ENCODE data around the gene TPH2.

The TPH2 gene

GRCh38 chr12:72025524-72025923 lies 86.9 kb downstream of the TPH2 start:
- H3K4me3 ChIP-seq (ENCODE audit: low read depth, low read length), result no peak overlapping the region
- no peaks in the 10 kb centered on the region for H3K4me1 ChIP-seq
- H2AFZ ChIP-seq, result no peak overlapping the region
- no peak overlapping the region for H3K4me2 ChIP-seq (ENCODE audit: low read length)
- TF ChIP-seq CTCF (IDR thresholded peaks at IDR 0.05), result no peak
- no peaks in the 10 kb centered on the region for H3K27me3 ChIP-seq (ENCODE audit: control insufficient read depth, insufficient read depth, low read length)
- H3K36me3 ChIP-seq (ENCODE audit: control insufficient read depth, insufficient read depth, low read length), result no peaks in the 10 kb centered on the region
- H3K9ac ChIP-seq, result no peak overlapping the region
- no peaks in the 10 kb centered on the region for H3K9me3 ChIP-seq (ENCODE audit: control insufficient read depth, low read length)
- H3K79me2 ChIP-seq, result no peaks in the 10 kb centered on the region
- no peak overlapping the region for H3K27ac ChIP-seq

GRCh38 chr12:72028966-72029365 lies 90.3 kb downstream of the TPH2 start:
- no peaks in the 10 kb centered on the region for H3K9me3 ChIP-seq (ENCODE audit: control insufficient read depth, low read length)
- TF ChIP-seq CTCF (IDR thresholded peaks at IDR 0.05), result no peak

GRCh38 chr12:72030277-72030676 lies 91.6 kb downstream of the TPH2 start:
- no peaks in the 10 kb centered on the region for H3K79me2 ChIP-seq
- H3K27me3 ChIP-seq (ENCODE audit: control insufficient read depth, insufficient read depth, low read length), result no peaks in the 10 kb centered on the region
- no peaks in the 10 kb centered on the region for H3K9me3 ChIP-seq (ENCODE audit: control insufficient read depth, low read length)
- no peak overlapping the region for H3K27ac ChIP-seq
- H3K4me2 ChIP-seq (ENCODE audit: low read length), result no peak overlapping the region
- H3K4me3 ChIP-seq (ENCODE audit: low read depth, low read length), result no peak overlapping the region
- H3K4me1 ChIP-seq, result no peaks in the 10 kb centered on the region
- TF ChIP-seq CTCF (IDR thresholded peaks at IDR 0.05), result no peak
- no peak overlapping the region for H2AFZ ChIP-seq
- no peak overlapping the region for H3K9ac ChIP-seq
- H3K36me3 ChIP-seq (ENCODE audit: control insufficient read depth, insufficient read depth, low read length), result no peaks in the 10 kb centered on the region

More at GRCh38 chr12:72028966-72029365, 90.3 kb downstream of the TPH2 start:
- Histone ChIP-seq H3K79me2 (no peaks in the 10 kb centered on the region), H3K27me3 (ENCODE audit: control insufficient read depth, insufficient read depth, low read length) (no peaks in the 10 kb centered on the region), H3K27ac (no peak overlapping the region), H3K4me1 (no peaks in the 10 kb centered on the region), H3K9ac (no peak overlapping the region), H3K4me3 (ENCODE audit: low read depth, low read length) (no peak overlapping the region), H2AFZ (no peak overlapping the region), H3K4me2 (ENCODE audit: low read length) (no peak overlapping the region), H3K36me3 (ENCODE audit: control insufficient read depth, insufficient read depth, low read length) (no peaks in the 10 kb centered on the region)

- no peaks in the 10 kb centered on the region for H3K36me3 ChIP-seq (ENCODE audit: control insufficient read depth, insufficient read depth, low read length)
- H3K79me2 ChIP-seq, result no peaks in the 10 kb centered on the region
- no peak for TF ChIP-seq CTCF (IDR thresholded peaks at IDR 0.05)
- no peak overlapping the region for H3K4me2 ChIP-seq (ENCODE audit: low read length)
- no peaks in the 10 kb centered on the region for H3K9me3 ChIP-seq (ENCODE audit: control insufficient read depth, low read length)
- no peak overlapping the region for H3K27ac ChIP-seq
- H3K27me3 ChIP-seq (ENCODE audit: control insufficient read depth, insufficient read depth, low read length), result no peaks in the 10 kb centered on the region
- no peaks in the 10 kb centered on the region for H3K4me1 ChIP-seq
- H3K9ac ChIP-seq, result no peak overlapping the region
- no peak overlapping the region for H2AFZ ChIP-seq
- H3K4me3 ChIP-seq (ENCODE audit: low read depth, low read length), result no peak overlapping the region
These were observed 92.4 kb downstream of the TPH2 start for GRCh38 chr12:72031066-72031465.

GRCh38 chr12:72033991-72034390 lies 95.3 kb downstream of the TPH2 start:
- Histone ChIP-seq H3K9me3 (ENCODE audit: control insufficient read depth, low read length) (no peaks in the 10 kb centered on the region), H3K27me3 (ENCODE audit: control insufficient read depth, insufficient read depth, low read length) (no peaks in the 10 kb centered on the region), H3K4me2 (ENCODE audit: low read length) (no peak overlapping the region), H3K79me2 (no peaks in the 10 kb centered on the region), H2AFZ (no peak overlapping the region), H3K4me1 (no peaks in the 10 kb centered on the region), H3K36me3 (ENCODE audit: control insufficient read depth, insufficient read depth, low read length) (no peaks in the 10 kb centered on the region), H3K9ac (no peak overlapping the region), H3K4me3 (ENCODE audit: low read depth, low read length) (no peak overlapping the region), H3K27ac (no peak overlapping the region)
- TF ChIP-seq CTCF (IDR thresholded peaks at IDR 0.05), result no peak

Data from parathyroid adenoma (tissue), 2 donors.